NCI-H748 treated with DMSO at 0.1 percent for 48 hours (cell line): ENCODE data around the gene COTL1.
A peak's percentile ranks its signal among the peaks of the same experiment; 100 is the strongest.
"Not testable (repeated sequence)": the region's sequence is repeated elsewhere in the genome, so short reads cannot be mapped to it uniquely, and the experiment has no call there.

Source experiments
- DNase-seq: peaks from one replicate; lab custom pipeline; 2025; lab: John Stamatoyannopoulos, UW

COTL1 gene

GRCh38 chr16:84569382-84569987, 48.4 kb downstream of the COTL1 start:
- no peak for DNase-seq

DNA sequence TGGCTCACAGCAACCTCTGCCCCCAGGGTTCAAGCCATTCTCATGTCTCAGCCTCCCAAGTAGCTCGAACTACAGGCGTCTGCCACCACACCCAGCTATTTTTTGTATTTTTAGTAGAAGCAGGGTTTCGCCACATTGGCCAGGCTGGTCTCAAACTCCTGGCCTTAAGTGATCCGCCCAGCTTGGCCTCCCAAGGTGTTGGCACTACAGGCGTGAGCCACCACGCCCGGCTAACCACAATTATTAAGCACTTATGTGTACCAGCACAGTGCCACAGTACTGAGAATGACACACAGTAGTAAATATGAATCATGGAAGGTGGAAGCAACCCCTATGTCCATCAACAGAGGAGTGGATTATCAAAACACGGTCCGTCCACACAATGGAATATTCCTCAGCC, 49.8 kb downstream of the COTL1 start:
- DNase-seq = no peak

GRCh38 chr16:84567286-84567962, 50.5 kb downstream of the COTL1 start:
- DNase-seq = no peak

- no peak for DNase-seq
These were observed 51.2 kb downstream of the COTL1 start for GRCh38 chr16:84566545-84567257.

GRCh38 chr16:84565669-84566495, 52.0 kb downstream of the COTL1 start:
- DNase-seq = no peak

GRCh38 chr16:84563786-84564420, 54.0 kb downstream of the COTL1 start:
- no peak for DNase-seq

GRCh38 chr16:84563064-84563715, 54.7 kb downstream of the COTL1 start:
- DNase-seq = no peak

- no peak for DNase-seq
These were observed 55.6 kb downstream of the COTL1 start for GRCh38 chr16:84562174-84562815.

GRCh38 chr16:84561291-84561690, 56.6 kb downstream of the COTL1 start:
- DNase-seq = no peak

- DNase-seq = no peak
These were observed 57.6 kb downstream of the COTL1 start for GRCh38 chr16:84560269-84560668.

- DNase-seq = peak; percentile 12
These were observed 58.5 kb downstream of the COTL1 start for GRCh38 chr16:84559311-84559932.

DNA sequence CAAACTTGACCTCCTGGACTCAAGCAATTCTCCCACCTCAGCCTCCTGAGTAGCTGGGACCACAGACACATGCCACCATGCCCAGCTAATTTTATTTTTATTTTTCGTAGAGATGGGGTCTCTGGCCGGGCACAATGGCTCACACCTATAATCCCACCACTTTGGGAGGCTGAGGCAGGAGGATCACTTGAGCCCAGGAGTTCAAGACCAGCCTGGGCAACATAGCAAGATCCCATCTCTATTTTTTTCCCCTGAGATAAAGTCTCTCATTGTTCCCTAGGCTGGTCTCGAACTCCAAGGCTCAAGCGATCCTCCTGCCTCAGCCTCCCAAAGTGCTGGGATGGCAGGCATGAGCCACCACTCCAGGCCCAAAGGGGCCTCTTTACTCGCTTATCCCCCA, 59.0 kb downstream of the COTL1 start:
- DNase-seq = not testable (repeated sequence)

- DNase-seq = no peak
These were observed 60.4 kb downstream of the COTL1 start for GRCh38 chr16:84557504-84557903.

DNA sequence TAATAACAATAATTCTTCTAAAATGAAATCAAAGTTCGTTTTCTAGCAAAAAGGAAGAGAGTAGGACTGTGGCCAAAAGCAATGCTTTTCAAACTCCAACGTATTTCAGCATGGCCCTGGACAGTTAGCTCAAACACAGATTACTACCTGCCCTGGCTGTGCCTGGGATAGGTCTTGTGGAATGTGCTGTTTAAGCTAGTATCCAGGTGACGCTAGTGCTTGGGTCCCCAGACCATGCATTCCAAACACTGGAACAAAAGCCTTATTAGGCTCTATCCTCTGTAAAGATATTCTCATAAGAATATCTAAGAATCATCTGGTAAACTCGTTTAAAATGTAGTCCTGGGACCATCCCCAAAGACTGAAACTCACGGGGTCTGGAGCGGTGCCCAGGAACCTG, 60.8 kb downstream of the COTL1 start:
- DNase-seq = no peak

DNA sequence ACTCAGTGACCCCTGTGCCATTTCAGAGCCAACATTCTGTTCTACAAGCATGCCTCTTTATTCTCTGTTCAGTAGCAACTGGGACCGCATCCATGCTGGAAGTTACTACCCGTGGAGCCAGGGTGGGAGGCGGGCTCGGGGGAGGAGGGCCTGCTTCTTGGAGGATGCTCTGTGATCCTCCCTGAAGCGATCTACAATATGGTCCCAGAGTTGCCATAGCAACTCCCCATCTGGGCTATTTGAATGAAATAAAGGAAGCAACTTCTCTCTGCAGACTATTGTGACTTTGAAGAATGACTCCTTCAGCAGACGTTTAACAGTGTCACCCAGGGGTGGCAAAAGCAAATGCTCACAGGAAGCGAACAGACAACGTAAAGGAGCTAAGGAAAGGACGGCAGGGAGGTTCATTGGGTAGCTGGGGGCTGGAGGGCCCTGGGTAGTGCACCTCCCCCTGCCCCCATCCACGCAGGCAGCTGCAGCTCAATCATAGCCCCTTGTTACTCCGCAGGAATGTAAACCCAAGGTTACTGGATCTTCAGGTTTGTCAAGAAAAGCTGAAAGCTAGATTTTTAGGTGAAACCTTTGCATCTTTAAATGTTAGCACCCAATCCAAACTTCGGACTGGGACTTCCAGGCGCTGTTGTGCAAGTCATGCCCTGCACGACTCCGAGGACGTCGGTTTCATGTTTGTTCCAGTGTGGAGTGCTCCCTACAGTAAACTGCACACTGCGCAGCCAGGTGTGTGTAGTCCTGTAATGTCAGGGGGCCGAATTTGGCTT, 62.3 kb downstream of the COTL1 start:
- no peak for DNase-seq

- no peak for DNase-seq
These were observed 63.1 kb downstream of the COTL1 start for GRCh38 chr16:84554627-84555328.

DNA sequence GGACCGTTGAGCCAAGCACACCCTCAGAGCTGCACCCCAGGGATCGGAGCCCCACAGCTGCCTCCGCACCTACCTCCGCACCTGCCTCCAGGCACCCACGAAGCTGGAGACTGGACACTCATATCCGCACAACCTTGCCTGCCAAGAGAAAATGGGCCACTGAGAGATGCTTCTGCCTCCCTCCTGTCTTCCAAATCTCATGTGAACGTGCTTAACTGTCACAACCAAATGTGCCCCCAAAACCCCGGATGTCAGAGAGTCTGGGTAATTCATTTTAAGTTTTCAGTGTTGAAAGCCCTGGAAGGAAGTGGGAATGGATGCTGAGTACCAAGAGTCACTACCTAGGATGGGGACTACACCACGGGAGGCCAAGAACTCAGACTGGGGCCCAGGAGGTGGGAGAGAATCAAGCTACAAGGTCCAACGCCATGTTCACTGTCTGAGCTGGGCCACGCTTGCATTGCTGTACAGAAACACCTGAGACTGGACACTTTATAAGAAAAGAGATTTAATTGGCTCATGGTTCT, 63.9 kb downstream of the COTL1 start:
- no peak for DNase-seq

DNA sequence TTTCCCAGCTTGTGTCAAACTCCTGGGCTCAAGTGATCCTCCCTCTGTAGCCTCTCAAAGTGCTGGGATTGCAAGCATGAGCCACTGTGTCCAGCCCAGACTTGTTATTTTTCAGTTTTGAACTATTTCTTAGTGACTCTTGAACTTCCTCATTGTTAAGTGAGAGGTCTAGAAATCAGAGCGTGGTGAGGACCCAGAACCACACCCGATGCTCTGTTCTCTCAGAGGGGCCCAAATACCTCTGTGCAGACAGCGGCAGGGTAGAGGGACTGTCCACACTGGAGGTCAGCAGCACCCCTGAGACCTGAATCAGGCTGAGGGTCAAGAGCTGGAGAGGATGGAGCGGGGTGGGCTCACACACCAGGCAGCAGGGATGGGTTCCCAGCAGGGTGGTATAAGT, 65.7 kb downstream of the COTL1 start:
- no peak for DNase-seq

GRCh38 chr16:84550096-84550495, 67.8 kb downstream of the COTL1 start:
- no peak for DNase-seq
